NCI-H748 (cell line): Measurements from ENCODE around the gene B3GALT5.
A peak's percentile ranks its signal among the peaks of the same experiment; 100 is the strongest.

Experiments
- DNase-seq: peaks from one replicate; lab custom pipeline; 2025; ENCODE audit not compliant: unreplicated experiment; lab: John Stamatoyannopoulos, UW

Gene B3GALT5

GRCh38 chr21:39644062-39644560 is 31.4 kb downstream of the B3GALT5 start:
- no peak for DNase-seq

DNA sequence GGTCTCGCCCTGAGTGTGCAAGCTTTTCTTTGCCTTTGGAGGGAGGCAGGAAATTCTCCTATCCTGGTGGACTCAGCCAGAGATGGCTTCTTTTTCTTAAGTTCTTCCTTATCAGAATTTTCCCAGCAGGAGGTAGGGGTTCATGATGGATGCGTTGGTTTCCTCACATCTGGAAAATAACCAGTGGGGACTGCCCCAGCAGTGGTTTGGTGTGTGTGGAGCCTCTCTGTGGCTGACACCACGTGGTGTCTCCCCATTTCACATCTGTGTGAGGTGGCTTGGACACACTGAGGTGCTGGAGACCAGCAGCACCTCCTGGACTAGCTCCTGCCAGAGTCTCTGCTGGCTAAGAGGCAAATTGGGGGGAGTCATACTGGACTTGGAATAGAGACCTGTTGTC is 32.6 kb downstream of the B3GALT5 start:
- no peak for DNase-seq

DNA sequence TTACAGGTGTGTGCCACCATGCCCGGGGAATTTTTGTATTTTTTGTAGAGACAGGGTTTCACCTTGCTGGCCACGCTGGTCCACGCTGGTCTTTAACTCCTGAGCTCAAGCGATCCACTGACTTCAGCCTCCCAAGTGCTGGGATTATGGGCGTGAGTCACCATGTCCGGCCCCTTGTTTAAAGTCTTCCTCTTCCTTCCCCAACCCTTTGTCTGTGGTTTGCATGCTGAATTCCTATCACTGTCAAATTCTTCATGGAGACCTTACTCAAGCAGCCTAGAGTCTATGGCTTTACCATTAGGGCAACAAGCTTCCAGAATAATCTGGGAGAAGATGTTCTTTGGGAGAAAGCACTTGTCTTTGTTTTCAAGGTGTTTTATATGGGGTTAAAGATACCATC is 34.7 kb downstream of the B3GALT5 start:
- DNase-seq: no peak

GRCh38 chr21:39648879-39649278 is 36.1 kb downstream of the B3GALT5 start:
- no peak for DNase-seq

GRCh38 chr21:39649526-39649925 is 36.8 kb downstream of the B3GALT5 start:
- no peak for DNase-seq

GRCh38 chr21:39650306-39650705 is 37.6 kb downstream of the B3GALT5 start:
- no peak for DNase-seq

DNA sequence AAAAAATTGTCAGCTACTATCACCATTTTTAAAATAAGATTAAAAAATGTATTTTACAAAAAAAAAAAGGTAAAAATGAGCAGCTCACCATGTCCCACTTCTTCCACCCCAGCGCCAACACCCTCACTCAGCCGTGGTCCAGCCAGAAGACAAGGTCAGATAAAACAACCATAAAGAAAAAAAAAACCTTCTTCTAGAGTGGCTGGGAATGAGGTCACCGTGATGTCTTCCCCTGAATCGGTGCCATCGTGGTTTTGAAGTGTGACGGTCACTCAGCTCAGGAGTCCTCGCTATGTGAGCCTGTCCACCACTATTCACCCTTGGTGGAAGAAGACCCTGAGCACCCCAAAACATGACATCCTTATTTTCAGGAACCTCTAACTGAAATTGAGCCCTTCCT is 38.1 kb downstream of the B3GALT5 start:
- no peak for DNase-seq

GRCh38 chr21:39651206-39651605 is 38.5 kb downstream of the B3GALT5 start:
- DNase-seq: no peak

GRCh38 chr21:39654951-39655350 is 42.2 kb downstream of the B3GALT5 start:
- no peak for DNase-seq

DNA sequence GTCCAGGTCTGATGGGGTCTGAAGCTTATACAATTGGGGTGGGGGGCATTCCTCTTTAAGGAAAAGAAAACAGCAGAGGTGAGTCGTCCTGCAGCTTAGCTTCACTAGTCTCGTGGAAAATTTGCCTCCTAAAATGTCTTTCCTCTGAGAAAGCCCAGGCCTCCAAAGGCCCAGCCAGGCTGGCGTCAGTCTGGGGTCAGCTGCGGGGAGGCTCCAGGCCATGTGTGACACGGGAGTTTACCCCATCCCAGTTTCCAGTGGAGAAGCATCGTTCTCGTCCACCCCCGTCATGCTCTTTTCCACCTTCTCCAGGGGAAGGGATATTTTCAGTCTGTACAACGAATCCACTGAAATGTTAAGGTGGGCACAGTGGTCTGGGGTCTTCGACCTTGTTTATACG is 42.8 kb downstream of the B3GALT5 start:
- no peak for DNase-seq

DNA sequence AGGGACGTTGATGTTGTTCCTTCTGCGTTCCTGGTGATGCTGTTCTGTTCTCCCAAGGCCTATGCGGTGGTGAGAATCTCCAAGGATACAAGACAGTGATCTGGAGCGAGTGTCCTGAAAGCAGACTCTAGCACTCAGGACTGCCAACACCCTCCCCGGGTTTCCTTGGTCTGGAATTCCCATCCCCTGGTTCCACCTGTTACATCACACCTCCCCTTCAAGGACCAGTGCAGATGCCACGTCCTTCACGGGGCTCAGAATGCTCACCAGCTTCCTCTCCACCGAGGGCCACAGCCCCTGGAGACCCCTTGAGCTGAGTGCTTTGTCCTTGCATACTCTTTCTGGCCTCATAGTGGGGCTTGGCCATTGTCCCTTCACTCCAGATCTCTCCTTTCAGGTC is 43.5 kb downstream of the B3GALT5 start:
- DNase-seq: no peak

- no peak for DNase-seq
Observed at GRCh38 chr21:39657091-39657689, 44.5 kb downstream of the B3GALT5 start.

GRCh38 chr21:39658066-39658465 is 45.3 kb downstream of the B3GALT5 start:
- no peak for DNase-seq

DNA sequence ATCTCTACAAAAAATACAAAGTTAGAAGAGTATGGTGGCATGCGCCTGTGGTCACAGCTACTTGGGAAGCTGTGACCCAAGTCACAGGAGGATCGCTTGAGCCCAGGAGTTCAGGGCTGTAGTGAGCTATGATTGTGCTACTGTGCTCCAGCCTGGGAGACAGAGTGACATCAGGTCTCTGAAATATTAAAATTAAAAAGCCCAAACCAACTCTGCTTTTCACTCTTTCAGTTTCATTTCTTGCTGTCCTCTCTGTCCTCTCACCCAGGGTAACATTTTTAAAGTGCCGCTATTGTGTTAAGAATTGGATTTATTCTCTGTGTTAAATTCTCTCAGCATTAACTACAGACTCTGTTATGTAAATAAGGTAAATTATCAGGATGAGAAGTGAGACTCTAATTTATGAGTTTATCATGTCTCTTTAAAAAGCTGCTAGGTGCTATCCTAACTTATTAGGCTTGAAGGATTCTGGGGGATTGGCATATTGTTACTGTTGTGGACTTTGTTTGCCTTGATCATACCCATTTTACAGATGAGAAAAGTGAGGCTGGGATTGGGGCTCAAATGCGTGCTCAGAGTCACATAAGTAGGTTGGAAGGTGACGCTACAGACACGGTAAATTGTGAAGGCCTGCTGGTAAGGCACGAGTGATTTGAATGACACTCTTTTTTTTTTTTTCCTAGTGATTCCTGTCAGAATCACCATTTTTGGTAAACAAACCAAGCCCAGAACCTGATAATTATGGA is 46.5 kb downstream of the B3GALT5 start:
- DNase-seq: no peak

DNA sequence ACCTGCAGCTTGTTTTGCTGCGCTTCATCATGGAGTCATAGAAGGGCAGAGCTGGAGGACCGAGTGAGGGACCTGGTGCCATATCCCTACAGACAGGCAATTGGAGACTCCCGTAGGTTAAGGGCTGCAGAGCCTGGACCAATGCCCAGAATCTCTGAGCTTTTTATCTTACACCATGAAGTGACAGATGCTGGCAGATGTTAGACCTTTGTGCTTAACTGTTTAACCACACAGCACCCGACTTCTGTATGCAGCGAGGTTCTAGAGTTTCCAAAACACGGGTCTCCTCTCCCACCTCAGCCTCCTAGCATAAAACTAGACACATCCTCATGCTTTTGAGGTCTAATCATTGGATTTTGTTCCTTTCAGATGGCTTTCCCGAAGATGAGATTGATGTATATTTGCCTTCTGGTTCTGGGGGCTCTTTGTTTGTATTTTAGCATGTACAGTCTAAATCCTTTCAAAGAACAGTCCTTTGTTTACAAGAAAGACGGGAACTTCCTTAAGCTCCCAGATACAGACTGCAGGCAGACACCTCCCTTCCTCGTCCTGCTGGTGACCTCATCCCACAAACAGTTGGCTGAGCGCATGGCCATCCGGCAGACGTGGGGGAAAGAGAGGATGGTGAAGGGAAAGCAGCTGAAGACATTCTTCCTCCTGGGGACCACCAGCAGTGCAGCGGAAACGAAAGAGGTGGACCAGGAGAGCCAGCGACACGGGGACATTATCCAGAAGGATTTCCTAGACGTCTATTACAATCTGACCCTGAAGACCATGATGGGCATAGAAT is 47.6 kb downstream of the B3GALT5 start:
- peak; percentile 35 for DNase-seq

GRCh38 chr21:39661121-39661520 is 48.4 kb downstream of the B3GALT5 start:
- no peak for DNase-seq

- DNase-seq: no peak
Observed at GRCh38 chr21:39661740-39662139, 49.0 kb downstream of the B3GALT5 start.

GRCh38 chr21:39662411-39662953 is 49.7 kb downstream of the B3GALT5 start:
- no peak for DNase-seq

DNA sequence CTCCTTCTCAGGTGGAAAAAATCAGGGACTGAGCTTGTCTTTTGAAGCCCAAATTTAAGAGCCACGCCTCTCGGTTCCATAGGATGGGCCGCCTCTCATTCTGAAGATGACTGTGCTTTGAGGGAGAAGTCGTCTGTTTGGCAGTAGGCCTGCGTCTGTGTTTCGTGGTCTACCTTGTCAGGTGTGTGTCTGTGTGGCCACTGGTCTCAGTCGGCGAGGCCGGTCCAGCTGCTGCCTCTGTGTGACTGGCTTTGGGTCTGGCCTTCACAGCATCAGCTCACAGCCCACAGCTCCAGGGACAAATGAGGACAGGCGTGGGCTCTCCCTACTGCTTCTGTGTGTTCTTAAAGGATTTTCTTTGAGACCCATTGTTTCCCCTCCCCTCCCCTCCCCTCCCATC is 50.3 kb downstream of the B3GALT5 start:
- no peak for DNase-seq

- no peak for DNase-seq
Observed at GRCh38 chr21:39663742-39664492, 51.2 kb downstream of the B3GALT5 start.

DNA sequence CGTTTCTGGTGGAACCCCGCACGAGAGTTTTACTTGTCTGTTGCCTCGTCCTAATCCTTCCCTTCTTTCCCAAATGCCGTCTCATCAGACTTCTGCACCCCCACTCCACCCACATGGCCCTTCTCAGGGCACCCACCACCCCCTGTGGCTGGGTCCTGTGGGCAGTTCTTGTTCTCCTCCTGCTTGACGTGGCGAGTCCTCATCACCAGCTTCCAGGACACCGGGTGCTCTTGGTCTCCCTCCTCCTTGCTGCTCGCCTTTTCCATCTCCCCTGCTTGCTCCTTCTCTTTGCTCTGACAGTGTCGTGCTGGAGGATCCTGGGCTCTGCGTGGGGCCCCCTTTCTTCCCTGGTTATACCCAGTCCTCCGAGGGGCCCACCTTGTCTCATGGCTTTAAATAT is 51.8 kb downstream of the B3GALT5 start:
- DNase-seq: no peak
